SKM-1 (cell line): ENCODE results near the gene CUL7.
"Not testable (repeated sequence)": the region's sequence is repeated elsewhere in the genome, so short reads cannot be mapped to it uniquely, and the experiment has no call there.

Source experiments
- DNase-seq: peaks from one replicate; lab custom pipeline; 2025; ENCODE audit not compliant: unreplicated experiment; lab: John Stamatoyannopoulos, UW

The CUL7 gene

GRCh38 chr6:43053545-43054205 is at the start of gene CUL7:
Gene CUL7 (minus strand): TSS chr6:43053851. CDS start chr6:43052788, 1,063 bp downstream.
- DNase-seq, result peak; percentile 87

GRCh38 chr6:43101497-43101896 is 47.8 kb upstream of the CUL7 start:
- no peak for DNase-seq

GRCh38 chr6:43097502-43097901 is 43.9 kb upstream of the CUL7 start:
- DNase-seq, result no peak

DNA sequence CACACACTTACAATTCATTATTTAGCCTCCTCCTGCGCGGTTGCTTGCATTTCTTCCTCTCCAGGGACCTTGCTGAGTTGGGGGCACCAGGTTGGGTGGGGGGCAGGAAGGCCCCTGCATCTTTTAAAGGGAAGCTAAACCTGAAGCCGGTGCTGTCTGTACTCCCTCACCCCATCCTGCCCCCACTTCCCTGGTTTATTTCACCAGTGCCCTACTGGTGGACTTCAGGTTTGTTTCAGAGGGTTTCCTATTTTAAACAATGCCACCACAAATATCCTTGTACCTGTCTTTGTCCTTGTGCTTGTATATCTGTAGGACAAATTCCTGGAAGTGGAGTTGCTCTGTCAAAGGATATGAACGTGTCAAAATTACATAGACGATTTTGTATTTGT is 43.4 kb upstream of the CUL7 start:
- DNase-seq, result no peak

GRCh38 chr6:43096451-43097097 is 42.9 kb upstream of the CUL7 start:
- DNase-seq, result no peak

GRCh38 chr6:43095939-43096338 is 42.3 kb upstream of the CUL7 start:
- DNase-seq, result no peak

GRCh38 chr6:43093436-43094289 is 40.0 kb upstream of the CUL7 start:
- DNase-seq, result no peak

DNA sequence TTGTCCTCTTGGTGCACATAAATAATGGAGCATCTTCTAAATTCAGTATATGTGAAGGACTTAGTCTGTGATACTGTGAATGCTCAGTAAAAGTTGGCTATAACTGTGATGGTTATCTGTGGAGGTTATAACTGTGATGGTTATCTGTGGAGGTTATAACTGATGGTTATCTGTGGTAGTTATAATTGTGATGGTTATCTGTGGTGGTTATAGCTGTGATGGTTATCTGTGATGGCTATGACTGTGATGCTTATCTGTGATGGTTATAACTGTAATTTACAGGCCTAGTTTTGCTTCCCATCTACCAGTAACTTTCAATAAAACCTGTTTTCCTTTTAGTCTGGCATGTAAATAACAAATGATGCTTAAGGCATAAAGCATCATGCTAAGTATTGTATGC is 39.0 kb upstream of the CUL7 start:
- DNase-seq, result no peak

- no peak for DNase-seq
Measured at GRCh38 chr6:43091436-43091991, 37.9 kb upstream of the CUL7 start.

DNA sequence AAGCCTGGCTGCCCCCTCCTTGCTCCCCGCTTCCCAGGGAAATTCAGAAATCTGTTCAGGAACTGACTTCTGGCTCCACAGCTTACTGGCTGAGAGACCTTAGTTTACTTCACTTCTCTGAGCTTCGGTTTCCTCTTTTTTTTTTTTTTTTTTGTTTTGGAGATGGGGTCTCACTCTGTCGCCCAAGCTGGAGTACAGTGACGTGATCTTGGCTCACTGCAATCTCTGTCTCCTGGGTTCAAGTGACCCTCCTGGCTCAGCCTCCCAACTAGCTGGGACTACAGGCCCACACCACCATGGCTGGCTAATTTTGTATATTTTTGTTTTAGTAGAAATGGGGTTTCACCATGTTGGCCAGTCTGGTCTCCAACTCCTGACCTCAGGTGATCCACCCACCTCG is 37.4 kb upstream of the CUL7 start:
- no peak for DNase-seq

DNA sequence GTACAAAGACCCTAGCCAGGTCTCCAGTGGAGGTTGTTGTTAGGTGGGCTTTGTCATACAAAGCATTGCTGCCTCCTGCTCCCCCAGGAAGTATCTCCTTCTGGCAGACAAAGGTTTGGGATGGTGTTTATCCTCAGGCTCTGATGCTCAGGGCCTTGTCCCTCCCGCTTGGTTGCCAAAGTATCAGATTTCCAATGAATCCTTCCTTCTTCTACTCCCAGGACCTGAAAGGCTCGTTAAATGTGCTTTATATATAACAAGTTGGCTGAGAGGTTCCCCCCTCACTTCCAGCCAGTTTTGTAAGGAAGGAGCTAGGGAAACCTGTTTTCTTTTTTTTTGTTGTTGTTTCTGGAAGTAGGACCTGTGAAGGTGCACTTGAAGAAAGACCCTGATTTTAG is 36.9 kb upstream of the CUL7 start:
- DNase-seq, result no peak

DNA sequence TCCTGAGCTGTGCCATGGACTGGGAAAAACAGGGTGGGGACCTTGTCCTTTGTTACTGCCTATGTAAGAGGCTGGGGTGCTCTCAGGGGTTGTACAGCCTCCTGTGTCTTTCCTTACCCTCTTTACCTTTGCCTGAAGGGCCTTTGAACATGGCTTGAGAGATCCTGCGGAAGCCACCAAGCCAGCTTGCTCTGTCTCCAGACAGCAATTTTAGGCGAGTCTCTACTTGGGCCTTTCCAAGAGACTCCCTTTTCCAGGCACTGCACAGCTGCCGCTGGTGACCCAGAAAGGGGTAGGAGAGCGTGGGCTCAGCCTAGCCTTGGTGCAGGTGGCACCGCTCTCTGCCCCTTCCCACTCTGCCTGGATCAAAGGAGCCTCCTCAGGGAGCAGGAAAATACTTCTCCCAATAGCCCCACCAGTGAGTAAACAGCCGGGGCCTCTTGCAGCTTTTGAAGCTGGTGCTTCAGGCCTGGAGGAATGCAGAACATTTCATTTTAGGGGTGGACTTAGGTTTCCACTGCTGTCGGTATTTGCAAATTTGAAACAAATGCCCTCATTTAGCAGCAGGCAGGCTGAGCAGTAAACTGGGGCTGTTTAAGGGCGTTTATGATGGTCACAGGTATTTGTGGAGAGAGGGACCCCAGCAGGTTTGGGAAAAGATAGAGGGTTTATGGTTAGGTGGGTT is 36.4 kb upstream of the CUL7 start:
- DNase-seq, result no peak

- no peak for DNase-seq
Measured at GRCh38 chr6:43089467-43089866, 35.8 kb upstream of the CUL7 start.

DNA sequence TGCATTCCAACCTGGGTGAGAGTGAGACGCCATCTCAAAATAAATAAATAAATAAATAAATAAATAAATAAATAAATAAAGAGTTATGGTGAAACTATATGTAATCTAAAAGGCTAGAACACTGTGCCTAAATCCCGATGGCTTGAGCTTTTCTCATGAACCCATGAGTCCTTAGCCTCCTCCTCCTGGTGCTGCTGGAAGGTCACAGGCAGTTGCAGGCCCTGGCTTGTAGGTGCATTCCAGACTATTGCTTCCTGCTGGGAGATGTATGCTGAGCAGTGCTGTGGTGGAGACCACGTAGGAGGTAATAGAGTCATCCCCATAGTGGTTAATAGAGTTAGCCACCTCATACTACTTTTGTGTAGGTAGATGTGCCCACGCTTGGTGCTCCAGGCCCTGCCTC is 35.0 kb upstream of the CUL7 start:
- no peak for DNase-seq

- DNase-seq, result no peak
Measured at GRCh38 chr6:43086022-43086658, 32.5 kb upstream of the CUL7 start.

- peak; percentile 47 for DNase-seq
Measured at GRCh38 chr6:43082806-43083655, 29.4 kb upstream of the CUL7 start.

DNA sequence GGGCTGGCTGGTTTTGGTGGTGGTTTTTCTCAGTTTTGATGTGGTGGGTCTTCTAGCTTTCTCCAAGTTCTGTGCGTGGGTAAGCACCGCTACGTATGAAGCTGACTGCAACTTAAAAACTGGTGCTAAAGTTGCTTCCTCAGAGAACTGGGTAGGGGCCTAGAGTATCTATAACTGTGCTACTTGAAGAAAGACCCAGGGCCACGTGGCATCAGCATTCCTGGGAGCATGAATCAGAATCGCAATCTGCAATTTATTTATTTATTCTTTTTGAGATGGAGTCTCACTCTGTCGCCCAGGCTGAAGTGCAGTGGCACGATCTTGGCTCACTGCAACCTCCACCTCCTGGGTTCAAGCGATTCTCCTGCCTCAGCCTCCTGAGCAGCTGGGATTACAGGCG is 28.3 kb upstream of the CUL7 start:
- not testable (repeated sequence) for DNase-seq

DNA sequence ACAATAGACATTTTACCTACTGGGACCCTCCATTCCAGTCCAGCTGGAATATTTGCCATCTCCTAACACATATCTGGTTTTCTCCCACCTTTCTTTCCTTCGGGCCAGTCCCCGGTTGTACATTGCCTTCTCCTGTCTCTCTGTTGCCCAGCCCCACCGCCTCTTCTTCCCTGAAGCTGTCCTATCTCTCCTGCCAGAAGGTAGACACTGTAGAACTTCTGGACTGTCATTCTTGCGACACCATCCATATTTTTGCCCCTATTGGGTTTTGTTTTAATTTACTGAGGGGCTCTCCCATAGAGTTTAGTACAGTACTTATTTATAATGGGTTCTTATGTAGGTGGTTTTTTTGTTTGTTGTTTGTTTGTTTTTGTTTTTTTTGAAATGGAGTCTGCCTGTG is 27.4 kb upstream of the CUL7 start:
- no peak for DNase-seq

DNA sequence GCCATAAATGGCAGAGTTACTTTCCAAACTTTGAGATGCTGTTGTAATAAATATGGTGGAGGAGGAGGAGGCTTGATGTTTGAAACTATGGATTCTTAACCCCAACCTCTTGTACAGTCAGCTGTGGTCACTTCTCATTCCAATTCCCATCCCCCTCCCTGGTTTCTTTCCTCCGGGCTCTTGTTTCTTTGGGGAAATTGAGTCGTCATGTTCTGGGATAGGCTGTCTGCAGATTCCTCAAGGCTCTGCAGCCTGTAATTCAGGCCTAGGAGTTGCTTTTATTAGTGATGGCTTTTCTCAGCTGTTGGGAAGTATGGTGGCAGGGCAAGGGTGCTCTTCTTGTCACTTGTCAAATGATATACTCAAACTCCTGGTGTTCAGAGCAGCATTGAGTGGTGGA is 25.0 kb upstream of the CUL7 start:
- no peak for DNase-seq
